HG03064 (cell line): ENCODE measurements around the gene XCL2.

ENCODE experiments used
- ATAC-seq: cut with Tn5 transposase; IDR thresholded peaks from one replicate; pipeline ENCODE4 v1.9.1; 2021; ENCODE audit warnings: low read depth; ENCODE audit not compliant: unreplicated experiment

XCL2 gene

GRCh38 chr1:168518813-168519212 lies 25.0 kb downstream of the XCL2 start:
- no peak for ATAC-seq

- ATAC-seq: no peak
Observed at GRCh38 chr1:168518201-168518689, 25.6 kb downstream of the XCL2 start.

- no peak for ATAC-seq
Observed at GRCh38 chr1:168514455-168514854, 29.3 kb downstream of the XCL2 start.

- ATAC-seq: no peak
Observed at GRCh38 chr1:168513656-168514404, 30.0 kb downstream of the XCL2 start.

GRCh38 chr1:168512864-168513595 lies 30.8 kb downstream of the XCL2 start:
- ATAC-seq: no peak

GRCh38 chr1:168509875-168510791 lies 33.7 kb downstream of the XCL2 start:
- peak; percentile 70 for ATAC-seq

GRCh38 chr1:168509210-168509609 lies 34.6 kb downstream of the XCL2 start:
- ATAC-seq: no peak

GRCh38 chr1:168507828-168508227 lies 36.0 kb downstream of the XCL2 start:
- ATAC-seq: no peak

- no peak for ATAC-seq
Observed at GRCh38 chr1:168507231-168507630, 36.6 kb downstream of the XCL2 start.

GRCh38 chr1:168506204-168506819 lies 37.5 kb downstream of the XCL2 start:
- no peak for ATAC-seq

GRCh38 chr1:168505006-168505405 lies 38.8 kb downstream of the XCL2 start:
- ATAC-seq: no peak

GRCh38 chr1:168504064-168504837 lies 39.5 kb downstream of the XCL2 start:
- peak; percentile 81 for ATAC-seq

- ATAC-seq: no peak
Observed at GRCh38 chr1:168499688-168500049, 44.1 kb downstream of the XCL2 start.

GRCh38 chr1:168498956-168499687 lies 44.7 kb downstream of the XCL2 start:
- ATAC-seq: no peak

- ATAC-seq: no peak
Observed at GRCh38 chr1:168498159-168498631, 45.6 kb downstream of the XCL2 start.

- no peak for ATAC-seq
Observed at GRCh38 chr1:168497376-168497950, 46.3 kb downstream of the XCL2 start.

- no peak for ATAC-seq
Observed at GRCh38 chr1:168491527-168492164, 52.2 kb downstream of the XCL2 start.
